DOHH2 (cell line): Measurements from ENCODE around the gene RAB37.

ENCODE experiments used
- H3F3A ChIP-seq: fragments of 200-600 bp; sonication (generic), shearing (Covaris generic); 2 replicates; pipeline ENCODE4 v1.6.0; 2016; ENCODE audit warnings: antibody characterized with exemption, mild to moderate bottlenecking; ENCODE audit not compliant: control insufficient read depth, insufficient read depth
- H3K27ac ChIP-seq: fragments of 200-600 bp; sonication (generic); 2 replicates; pipeline ENCODE4 v1.5.1; 2014; ENCODE audit warnings: low read depth, mild to moderate bottlenecking, low read length, moderate library complexity
- H3K27me3 ChIP-seq: fragments of 200-600 bp; sonication (generic); 2 replicates; pipeline ENCODE4 v1.6.1; 2014; ENCODE audit warnings: mild to moderate bottlenecking, low read length, mixed read lengths; ENCODE audit not compliant: control insufficient read depth
- H3K36me3 ChIP-seq: fragments of 200-600 bp; sonication (generic); 2 replicates; pipeline ENCODE4 v1.6.1; 2014; ENCODE audit warnings: mild to moderate bottlenecking, low read length, moderate library complexity, mixed read lengths; ENCODE audit not compliant: control insufficient read depth
- H3K4me1 ChIP-seq: fragments of 200-600 bp; sonication (generic); 2 replicates; pipeline ENCODE4 v1.6.1; 2014; ENCODE audit warnings: mild to moderate bottlenecking, low read length, mixed read lengths; ENCODE audit not compliant: control insufficient read depth
- H3K4me2 ChIP-seq: fragments of 200-600 bp; sonication (generic); 2 replicates; pipeline ENCODE4 v1.6.0; 2014; ENCODE audit warnings: mild to moderate bottlenecking, low read length, moderate library complexity
- H3K4me3 ChIP-seq: fragments of 200-600 bp; sonication (generic); 2 replicates; pipeline ENCODE4 v1.5.1; 2014; ENCODE audit warnings: mild to moderate bottlenecking, low read length, mixed read lengths
- H3K79me2 ChIP-seq: fragments of 200-600 bp; sonication (generic); 2 replicates; pipeline ENCODE4 v1.6.1; 2014; ENCODE audit warnings: mild to moderate bottlenecking, low read length, mixed read lengths; ENCODE audit not compliant: control insufficient read depth
- H3K9me2 ChIP-seq: fragments of 200-600 bp; sonication (generic); replicated peaks from 2 replicates; pipeline ENCODE4 v1.6.1; 2014; ENCODE audit warnings: mild to moderate bottlenecking, low read length, mixed read lengths; ENCODE audit not compliant: control insufficient read depth
- H3K9me3 ChIP-seq: fragments of 200-600 bp; sonication (generic); 2 replicates; pipeline ENCODE4 v1.6.1; 2014; ENCODE audit warnings: antibody characterized with exemption, low read length, mixed read lengths; ENCODE audit not compliant: control insufficient read depth, insufficient read depth
- H4K20me1 ChIP-seq: fragments of 200-600 bp; sonication (generic); 2 replicates; pipeline ENCODE4 v1.6.0; 2014; ENCODE audit warnings: low read depth, mild to moderate bottlenecking, antibody characterized with exemption, low read length, moderate library complexity; ENCODE audit not compliant: control insufficient read depth, insufficient read depth
- EZH2phosphoT487 ChIP-seq: fragments of 200-600 bp; sonication (generic); IDR thresholded peaks from 2 replicates; pipeline ENCODE4 v1.6.1; 2017; ENCODE audit warnings: borderline replicate concordance, mild to moderate bottlenecking, antibody characterized with exemption, low read length, moderate library complexity, mixed read lengths
- TF ChIP-seq, protein P1 (sequence below): fragments of 200-600 bp; sonication (generic); IDR thresholded peaks from one replicate; pipeline ENCODE4 v1.5.1; 2014; ENCODE audit warnings: antibody characterized with exemption, mild to moderate bottlenecking, low read depth, low read length; ENCODE audit not compliant: poor library complexity, severe bottlenecking

Gene RAB37

DNA sequence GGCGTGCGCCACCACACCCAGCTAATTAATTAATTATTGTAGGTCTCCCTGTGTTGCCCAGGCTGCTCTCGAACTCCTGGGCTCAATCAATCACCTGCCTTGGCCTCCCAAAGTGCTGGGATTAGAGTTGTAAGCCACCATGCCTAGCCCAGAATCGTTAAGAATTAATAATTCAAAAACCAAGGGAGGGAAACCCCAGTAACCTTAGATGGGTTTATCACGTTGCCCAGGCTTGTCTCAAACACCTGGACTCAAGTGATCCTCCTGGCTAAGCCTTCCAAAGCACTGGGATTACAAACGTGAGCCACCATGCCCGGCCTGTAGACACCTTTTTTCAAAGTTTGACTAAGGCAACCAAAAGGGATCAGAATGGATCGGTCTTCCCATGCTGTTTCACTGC lies 45.9 kb upstream of the RAB37 start:
- Histone ChIP-seq H3K27ac (no peak overlapping the region), H3K9me3 (no peaks in the 10 kb centered on the region), H3K27me3 (peaks cover 19% of the 10 kb centered on the region), H3K4me2 (no peak overlapping the region), H4K20me1 (no peaks in the 10 kb centered on the region), H3F3A (no peaks in the 10 kb centered on the region), H3K79me2 (no peaks in the 10 kb centered on the region), H3K4me3 (no peak overlapping the region), H3K36me3 (no peaks in the 10 kb centered on the region), H3K4me1 (peaks cover 11% of the 10 kb centered on the region), H3K9me2 (no peaks in the 10 kb centered on the region)
- no peak for TF ChIP-seq EZH2phosphoT487
- TF ChIP-seq, protein P1, sequence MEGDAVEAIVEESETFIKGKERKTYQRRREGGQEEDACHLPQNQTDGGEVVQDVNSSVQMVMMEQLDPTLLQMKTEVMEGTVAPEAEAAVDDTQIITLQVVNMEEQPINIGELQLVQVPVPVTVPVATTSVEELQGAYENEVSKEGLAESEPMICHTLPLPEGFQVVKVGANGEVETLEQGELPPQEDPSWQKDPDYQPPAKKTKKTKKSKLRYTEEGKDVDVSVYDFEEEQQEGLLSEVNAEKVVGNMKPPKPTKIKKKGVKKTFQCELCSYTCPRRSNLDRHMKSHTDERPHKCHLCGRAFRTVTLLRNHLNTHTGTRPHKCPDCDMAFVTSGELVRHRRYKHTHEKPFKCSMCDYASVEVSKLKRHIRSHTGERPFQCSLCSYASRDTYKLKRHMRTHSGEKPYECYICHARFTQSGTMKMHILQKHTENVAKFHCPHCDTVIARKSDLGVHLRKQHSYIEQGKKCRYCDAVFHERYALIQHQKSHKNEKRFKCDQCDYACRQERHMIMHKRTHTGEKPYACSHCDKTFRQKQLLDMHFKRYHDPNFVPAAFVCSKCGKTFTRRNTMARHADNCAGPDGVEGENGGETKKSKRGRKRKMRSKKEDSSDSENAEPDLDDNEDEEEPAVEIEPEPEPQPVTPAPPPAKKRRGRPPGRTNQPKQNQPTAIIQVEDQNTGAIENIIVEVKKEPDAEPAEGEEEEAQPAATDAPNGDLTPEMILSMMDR, result no peak

DNA sequence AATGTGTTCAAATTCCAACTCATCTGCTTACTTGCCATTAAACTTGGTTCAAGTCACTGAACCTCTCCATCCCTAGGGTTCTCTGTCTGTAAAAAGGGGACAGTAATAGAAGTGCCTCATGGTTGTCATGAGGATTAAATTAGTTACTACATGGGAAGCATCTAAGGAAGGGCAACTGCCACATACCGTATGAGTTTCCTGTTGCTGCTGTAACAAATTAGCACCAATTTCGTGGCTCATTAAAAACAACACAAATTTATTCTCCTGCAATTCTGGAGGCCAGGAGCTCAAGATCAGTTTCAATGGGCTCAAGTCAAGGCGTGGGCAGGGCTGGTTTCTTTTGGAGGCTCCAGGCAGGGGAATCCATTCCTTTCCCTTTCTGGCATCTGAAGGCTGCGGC lies 43.0 kb upstream of the RAB37 start:
- Histone ChIP-seq H3K27me3 (peaks cover 17% of the 10 kb centered on the region), H3F3A (no peaks in the 10 kb centered on the region), H3K9me2 (no peaks in the 10 kb centered on the region), H3K36me3 (no peaks in the 10 kb centered on the region), H3K79me2 (no peaks in the 10 kb centered on the region), H3K4me1 (peaks cover 3% of the 10 kb centered on the region), H3K9me3 (no peaks in the 10 kb centered on the region), H3K27ac (no peak overlapping the region), H3K4me3 (no peak overlapping the region), H4K20me1 (no peaks in the 10 kb centered on the region), H3K4me2 (no peak overlapping the region)
- TF ChIP-seq, protein P1, result no peak
- TF ChIP-seq EZH2phosphoT487, result no peak

DNA sequence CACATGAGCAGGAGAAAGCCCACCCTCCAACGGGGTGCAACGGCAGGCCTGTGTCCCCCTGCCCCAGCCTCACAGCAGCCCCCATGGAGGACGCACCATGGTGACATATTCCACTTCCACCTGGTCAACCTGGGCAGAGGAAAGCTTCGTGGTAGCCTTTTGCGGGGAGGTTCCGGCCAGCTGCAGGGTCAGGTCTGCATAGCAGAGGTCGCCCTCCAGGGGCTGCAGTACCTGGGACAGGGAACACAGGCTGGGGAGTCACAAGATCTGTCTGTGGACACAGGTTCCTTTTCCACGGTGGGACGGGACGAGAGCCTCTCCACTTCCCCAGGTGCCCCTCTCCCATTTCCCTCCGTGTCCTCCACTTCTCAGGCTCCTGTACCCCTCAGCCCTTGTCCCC lies 41.4 kb upstream of the RAB37 start:
- no peak overlapping the region for H3K27ac ChIP-seq
- H3K27me3 ChIP-seq, result peaks cover 8% of the 10 kb centered on the region
- no peaks in the 10 kb centered on the region for H3F3A ChIP-seq
- no peaks in the 10 kb centered on the region for H3K4me1 ChIP-seq
- no peaks in the 10 kb centered on the region for H3K9me2 ChIP-seq
- no peaks in the 10 kb centered on the region for H3K79me2 ChIP-seq
- no peak for TF ChIP-seq EZH2phosphoT487
- TF ChIP-seq, protein P1, result no peak
- no peak overlapping the region for H3K4me3 ChIP-seq
- no peaks in the 10 kb centered on the region for H4K20me1 ChIP-seq
- H3K4me2 ChIP-seq, result no peak overlapping the region
- H3K36me3 ChIP-seq, result no peaks in the 10 kb centered on the region
- H3K9me3 ChIP-seq, result no peaks in the 10 kb centered on the region

DNA sequence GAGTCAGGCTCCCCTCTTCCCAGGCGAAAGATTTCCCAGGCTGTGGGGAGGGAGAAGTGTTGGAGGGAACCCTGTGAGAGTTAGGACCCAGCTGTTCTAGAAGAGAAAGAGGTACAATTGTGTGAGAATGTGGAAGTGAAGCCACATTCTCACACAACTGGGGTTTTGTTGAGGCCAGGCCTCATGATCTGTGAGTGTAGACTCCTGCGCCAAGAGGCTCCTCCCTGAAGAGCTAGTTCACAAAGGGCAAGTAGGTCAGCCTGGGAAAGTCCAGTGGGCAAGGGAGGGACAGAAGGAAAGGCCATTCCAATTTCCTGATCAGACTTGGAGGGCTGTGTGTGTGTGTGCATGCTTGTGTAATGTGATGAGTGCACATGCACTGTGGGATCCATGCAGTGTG lies 39.5 kb upstream of the RAB37 start:
- Histone ChIP-seq H3K4me1 (no peaks in the 10 kb centered on the region), H3K27ac (no peak overlapping the region), H3K9me2 (no peaks in the 10 kb centered on the region), H3F3A (no peaks in the 10 kb centered on the region), H3K4me2 (no peak overlapping the region), H4K20me1 (no peaks in the 10 kb centered on the region), H3K27me3 (peaks cover 10% of the 10 kb centered on the region), H3K4me3 (no peak overlapping the region), H3K36me3 (no peaks in the 10 kb centered on the region), H3K79me2 (no peaks in the 10 kb centered on the region), H3K9me3 (no peaks in the 10 kb centered on the region)
- TF ChIP-seq EZH2phosphoT487, result no peak
- TF ChIP-seq, protein P1, result no peak
